NCI-H1105 treated with DMSO at 0.1 percent for 48 hours (cell line): ENCODE measurements around the gene BCAS3.

Experiments used
- DNase-seq: peaks from one replicate; lab custom pipeline; 2025; lab: John Stamatoyannopoulos, UW

Gene BCAS3

DNA sequence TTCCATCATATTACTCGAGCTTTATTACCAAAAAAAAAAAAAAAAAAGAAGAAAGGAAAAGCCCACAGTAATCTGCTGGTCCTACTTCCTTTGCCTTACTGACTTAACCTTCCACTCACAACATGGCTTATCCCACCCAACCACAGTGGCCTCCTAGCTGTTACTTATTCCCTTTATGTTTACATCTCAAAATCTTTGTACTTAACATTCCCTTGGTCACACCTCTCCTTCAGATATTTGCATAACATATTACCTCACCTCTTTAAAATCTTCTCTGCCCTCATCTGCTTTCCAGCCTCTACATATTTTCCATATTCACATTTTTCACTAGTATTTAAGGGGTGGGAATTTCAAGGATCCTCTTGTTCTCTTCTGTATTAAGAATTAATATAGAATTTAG, 395.0 kb downstream of the BCAS3 start:
- no peak for DNase-seq

- DNase-seq: no peak
These were observed 395.5 kb downstream of the BCAS3 start for GRCh38 chr17:61073131-61073530.

DNA sequence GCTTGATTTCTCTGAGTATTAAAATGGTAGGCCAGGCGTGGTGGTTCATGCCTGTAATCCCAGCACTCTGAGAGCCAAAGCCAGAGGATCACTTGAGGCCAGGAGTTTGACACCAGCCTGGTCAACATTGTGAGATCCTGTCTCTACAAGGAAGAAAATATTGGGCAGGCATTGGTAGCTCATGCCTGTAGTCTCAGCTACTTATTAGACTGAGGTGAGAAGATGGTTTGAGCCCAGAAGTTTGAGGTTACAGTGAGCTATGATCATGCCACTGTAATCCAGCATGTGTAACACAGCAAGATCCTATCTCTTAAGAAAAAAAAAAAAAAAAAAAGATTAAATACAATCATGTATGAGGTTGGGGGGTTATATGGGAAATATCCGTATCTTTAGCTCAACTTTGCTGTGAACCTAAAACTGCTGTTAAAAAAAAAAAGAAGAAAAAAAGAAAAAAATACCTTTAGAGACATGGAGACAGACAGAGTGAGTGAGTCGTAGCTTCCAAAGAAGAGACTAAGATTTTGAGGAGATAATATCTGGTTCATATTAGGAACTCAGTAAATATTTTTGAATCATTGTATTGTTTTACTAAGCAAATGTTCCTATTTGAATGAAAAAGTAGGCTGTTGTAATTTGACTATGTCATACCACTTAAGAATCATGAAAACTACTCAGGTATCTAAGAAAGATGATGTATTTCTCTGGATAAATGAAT, 396.3 kb downstream of the BCAS3 start:
- DNase-seq: no peak

GRCh38 chr17:61075988-61076387, 398.3 kb downstream of the BCAS3 start:
- DNase-seq: no peak

DNA sequence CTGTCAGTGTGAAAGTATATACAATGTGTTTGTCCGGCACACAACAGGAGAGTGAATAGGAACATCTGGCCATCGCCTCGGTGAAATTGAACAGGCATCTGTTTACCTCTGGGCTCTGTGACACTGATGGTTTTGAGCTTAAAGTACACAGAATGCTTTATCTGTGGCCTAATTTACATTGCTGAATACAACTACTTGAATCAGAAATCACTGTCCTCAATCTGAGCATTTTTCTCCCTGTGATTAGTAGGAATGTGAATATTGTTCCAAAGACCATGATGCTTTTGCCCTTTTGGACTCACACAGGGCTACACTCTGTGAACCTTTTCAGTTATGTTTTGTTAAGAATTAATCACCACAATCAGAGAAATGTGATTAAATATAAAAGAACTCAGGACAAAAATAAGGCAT, 399.0 kb downstream of the BCAS3 start:
- DNase-seq: no peak

- DNase-seq: no peak
These were observed 404.3 kb downstream of the BCAS3 start for GRCh38 chr17:61081959-61082358.

GRCh38 chr17:61084260-61084659, 406.6 kb downstream of the BCAS3 start:
- no peak for DNase-seq

DNA sequence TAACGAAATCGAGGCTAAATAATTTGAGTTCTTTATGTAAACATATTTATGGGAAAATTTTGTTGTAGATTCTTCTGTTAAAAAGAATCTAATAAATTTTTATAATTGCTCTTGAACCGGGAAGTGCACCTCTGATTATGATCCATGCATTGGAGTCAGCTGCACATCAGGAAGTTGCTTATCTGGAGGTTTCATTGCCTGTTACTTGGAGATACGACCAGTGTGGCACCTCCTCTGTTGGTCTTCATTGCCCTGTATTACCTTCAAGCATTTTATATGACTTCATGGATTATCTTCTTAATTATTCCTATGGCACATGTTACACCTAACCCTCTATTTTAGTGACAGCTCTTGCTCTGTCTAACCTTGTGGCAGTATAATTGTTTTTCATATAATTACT, 409.4 kb downstream of the BCAS3 start:
- DNase-seq: no peak

DNA sequence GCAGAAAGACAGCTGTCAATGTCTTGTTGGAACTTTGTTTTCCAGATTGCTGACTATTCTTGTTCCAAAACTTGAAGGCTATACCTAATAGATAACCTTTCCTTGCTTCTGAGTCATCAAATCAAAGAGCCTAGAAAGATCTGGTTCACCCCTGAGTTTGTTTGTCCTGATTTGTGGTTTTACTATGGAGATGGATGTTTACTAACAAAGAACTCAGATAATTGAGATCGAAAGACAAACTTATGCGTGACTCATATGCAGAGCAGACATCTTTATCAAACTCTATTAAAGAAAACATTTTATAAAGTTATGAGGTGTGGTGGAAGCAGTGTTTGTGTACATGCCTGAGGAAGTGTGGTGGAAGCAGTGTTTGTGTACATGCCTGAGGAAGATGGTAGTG, 410.9 kb downstream of the BCAS3 start:
- DNase-seq: no peak

DNA sequence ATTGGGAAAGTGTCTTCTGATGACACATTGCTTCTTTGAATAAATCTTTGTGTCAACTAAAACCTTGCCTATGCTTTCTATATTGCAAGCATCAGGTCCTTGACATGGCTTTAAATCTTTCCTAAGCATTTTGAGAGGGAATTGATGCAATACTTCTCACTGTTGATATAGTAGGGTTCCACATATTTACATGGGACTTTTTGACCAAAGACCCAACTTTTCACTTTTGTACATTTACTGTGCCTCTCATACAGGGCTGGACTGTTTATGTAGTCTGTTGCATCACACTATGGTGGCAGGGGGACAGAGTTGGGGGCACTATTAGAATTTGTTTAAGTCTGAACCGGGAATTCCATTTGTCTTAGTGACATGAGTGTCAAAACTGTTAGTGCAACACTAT, 413.4 kb downstream of the BCAS3 start:
- no peak for DNase-seq

- DNase-seq: no peak
These were observed 420.1 kb downstream of the BCAS3 start for GRCh38 chr17:61097781-61098180.

- no peak for DNase-seq
These were observed 428.7 kb downstream of the BCAS3 start for GRCh38 chr17:61106354-61106753.

DNA sequence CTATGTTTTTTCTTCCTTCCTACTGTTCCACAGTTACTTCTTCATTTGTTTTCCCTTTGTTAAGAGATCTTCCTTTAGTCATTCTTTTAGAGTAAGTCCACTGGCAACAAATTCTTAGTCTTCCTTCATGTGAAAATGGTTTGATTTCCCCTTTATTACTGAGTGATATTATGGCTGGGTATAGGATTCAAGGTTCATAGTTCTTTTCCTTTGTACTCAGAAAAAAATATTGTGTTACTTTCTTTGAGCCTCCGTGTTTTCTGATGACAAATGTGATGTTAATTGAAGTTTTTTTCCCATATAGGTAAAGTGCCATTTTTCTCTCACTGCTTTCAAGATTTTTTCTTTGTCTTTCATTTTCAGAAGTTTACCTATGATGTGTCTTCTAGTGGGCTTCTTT, 438.9 kb downstream of the BCAS3 start:
- DNase-seq: no peak

DNA sequence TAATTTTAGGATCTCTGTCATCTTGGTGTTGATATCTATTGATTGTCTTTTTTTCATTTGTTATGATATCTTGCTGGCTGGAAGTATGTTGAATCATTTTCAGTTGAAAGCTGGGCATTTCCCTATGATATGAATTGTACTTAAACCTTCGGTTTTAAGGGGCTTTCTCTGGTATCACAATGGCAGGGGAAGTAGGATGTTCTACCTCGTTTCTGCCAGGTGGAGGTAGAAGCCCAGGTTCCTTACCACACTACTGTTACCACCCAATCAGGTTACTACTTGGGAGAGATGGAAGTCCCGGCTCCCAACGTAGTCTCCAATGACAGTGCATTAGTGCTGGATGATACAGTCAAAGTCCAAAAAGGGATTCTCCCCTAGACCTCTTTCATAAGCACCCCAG, 440.3 kb downstream of the BCAS3 start:
- DNase-seq: no peak

DNA sequence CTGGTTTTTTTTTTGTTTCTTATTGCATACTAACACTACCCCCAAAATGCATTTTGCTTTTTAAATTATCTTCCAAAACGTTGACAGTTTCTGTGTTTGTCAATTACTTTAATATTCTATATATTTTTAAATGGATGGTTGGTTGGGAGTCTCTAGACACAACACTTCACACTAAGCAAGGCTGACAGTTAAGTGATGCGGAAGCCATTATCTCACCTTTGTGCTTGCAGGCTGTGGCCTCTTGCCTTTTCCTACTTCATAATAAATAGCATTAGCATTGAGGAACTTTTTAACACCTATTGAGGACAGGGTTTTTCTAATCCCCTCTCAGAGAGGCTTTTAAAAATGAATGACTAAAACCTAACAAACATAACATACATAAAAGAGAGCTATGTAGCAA, 441.2 kb downstream of the BCAS3 start:
- no peak for DNase-seq

GRCh38 chr17:61122326-61122913, 444.8 kb downstream of the BCAS3 start:
- no peak for DNase-seq

- peak; percentile 76 for DNase-seq
These were observed 446.9 kb downstream of the BCAS3 start for GRCh38 chr17:61124562-61124961.

DNA sequence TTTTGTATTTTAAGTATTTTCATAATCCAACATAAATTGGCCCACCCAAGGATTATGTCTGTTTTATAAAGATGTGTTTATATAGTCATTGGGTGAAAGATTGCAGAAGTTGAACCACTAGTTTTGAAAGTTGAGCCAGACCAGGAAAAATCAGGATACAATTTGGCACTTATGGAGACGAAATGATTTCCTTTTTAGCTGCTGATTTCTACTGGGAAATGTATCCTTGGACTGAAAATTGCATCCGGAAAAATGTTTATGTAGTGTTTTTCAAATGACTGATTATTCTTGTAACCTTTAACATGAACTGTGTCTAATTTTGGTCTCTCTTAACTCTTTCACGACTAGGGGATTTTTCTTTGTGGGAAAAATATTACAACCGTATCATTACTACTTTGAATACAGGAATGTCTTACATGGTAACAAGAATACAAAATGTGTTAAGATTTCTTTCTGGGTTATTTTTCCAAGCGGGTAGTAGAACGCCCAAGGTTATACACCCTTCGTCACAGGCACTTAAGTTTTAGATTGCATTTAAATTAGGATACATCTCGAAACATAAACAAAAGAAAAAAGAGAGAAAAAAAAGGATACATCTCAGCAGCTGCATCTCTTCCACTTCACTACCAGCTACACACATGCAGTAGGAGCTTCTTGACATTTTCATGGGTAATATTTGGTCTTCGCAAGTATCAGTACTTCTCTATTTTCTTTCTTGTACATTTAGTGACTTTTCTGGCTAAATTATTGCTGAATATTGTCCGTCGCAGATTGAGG, 449.0 kb downstream of the BCAS3 start:
- no peak for DNase-seq

DNA sequence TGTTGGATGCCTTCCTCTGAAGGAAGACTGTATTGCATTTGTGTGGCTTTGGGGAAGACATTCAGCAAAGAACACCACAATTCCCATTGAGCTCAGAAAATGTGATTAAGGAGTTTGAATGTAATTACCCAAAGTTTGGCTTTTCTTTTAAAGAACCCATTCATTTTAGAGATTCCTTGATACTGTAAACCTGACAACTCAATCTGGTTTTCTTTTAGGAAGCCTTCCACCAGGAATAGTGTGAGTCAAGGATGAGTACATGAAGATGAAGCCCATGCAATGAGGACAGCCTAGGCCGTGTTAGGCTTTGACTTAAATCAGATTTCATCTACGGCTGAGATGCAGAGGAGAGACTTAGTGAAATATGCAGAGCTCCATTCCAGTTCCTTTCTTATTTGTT, 450.3 kb downstream of the BCAS3 start:
- no peak for DNase-seq

DNA sequence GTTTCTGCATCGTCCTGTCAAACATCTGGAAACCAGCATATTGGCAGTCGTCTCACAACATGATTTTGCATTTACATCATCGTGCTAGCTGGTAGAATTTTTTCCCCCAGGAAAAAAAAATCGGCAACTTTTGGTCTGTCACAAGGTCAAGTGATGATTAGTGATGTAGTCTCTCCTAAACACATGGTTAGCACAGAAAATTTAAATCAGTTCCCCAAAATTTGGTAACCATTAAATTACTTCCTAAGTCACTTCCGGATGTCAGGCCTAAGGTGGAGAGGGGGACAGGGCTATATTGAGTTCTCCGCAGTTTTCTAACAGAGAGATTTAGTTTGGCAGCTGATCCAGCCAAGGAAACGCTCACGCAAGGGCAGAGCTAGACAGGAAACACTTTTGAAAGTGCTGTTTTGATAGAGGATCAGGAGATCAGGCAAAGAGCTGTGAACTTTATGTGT, 451.0 kb downstream of the BCAS3 start:
- no peak for DNase-seq

DNA sequence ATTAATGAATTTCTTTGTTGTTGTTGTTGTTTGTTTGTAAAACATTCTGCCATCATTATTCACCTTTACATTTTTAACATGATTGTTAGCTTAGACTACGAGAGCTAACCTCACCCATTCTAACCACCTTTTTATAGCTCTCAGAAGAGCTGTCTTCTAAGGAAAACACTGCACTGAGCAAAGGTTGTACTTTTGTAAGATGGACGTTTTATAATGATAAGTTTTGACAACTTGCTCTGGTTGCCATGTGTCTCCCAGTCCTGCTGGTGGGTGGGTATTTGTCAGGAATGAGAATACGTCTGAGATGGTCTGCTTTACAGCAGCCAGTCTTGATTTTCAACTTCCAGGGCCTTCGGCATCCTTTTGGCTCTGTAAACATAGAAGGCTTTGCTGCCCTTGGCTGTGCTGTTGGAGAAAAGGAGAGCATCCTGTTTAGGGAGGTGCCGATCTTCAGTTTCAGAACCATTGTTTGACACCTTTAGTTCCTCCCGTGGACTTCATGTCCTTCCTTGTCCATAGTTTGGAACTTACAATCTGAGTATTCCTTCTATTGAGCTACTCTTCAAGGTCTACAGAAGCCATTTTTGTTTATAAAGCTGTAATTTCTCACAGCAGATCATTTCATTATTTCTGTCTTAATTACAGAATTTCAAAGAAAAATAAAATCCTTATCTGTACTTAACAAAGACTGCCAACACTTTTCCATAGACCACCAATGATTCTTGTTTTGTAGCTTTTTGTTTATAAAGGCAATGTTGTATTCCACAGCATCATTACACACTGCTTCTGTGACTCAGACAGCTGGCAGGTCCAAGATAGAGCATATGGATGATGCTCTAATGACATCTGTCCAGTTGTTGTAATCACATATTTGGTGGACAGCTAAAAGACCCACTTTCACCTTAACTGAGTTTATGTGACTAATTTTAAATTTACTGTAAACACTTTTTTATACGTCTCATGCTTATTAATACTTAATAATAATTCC, 451.9 kb downstream of the BCAS3 start:
- DNase-seq: no peak

DNA sequence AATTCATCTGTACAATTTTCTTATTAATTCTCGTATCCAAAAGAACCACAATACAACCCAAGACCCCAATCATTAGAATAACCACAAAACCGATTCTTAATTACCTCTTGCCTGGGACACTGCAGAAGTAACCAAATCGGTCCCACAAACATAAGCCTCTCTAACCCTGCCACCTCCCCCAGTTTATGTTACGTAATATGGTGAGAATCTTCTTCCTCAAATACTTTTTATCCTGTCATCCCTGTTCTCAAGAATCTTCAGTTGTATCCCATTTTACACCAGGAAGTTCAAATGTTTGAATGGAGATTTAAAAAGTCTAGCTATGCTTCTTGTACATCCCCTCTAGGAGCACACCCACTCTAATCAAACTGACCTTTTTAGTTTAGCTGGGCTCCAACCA, 452.7 kb downstream of the BCAS3 start:
- no peak for DNase-seq
